SK-N-SH (cell line): ENCODE data around the gene NCBP2L. TPM values are rescaled to one million over a fixed set of nuclear protein-coding genes. Genes with fewer than 3 reads are reported as not detected.

Source experiments
- CTCF ChIA-PET: fragments of 300-600, 350-600 bp; formaldehyde crosslinking; extraction: SDS; loops from one replicate; lab custom pipeline; 2021; lab: Yijun Ruan, JAX
- POLR2A ChIA-PET: fragments of 350-600 bp; sonication (Branson Sonifier 250); formaldehyde crosslinking; extraction: SDS; loops from one replicate; lab custom pipeline; 2020; ENCODE audit warnings: antibody characterized with exemption, inconsistent platforms; lab: Yijun Ruan, JAX
- DNase-seq: peaks from one replicate; pipeline ENCODE4 v3.0.0; 2012
- H2AFZ ChIP-seq: fragments of 200-600 bp; sonication (generic); 2 replicates; pipeline ENCODE4 v1.8.1; 2016; ENCODE audit warnings: antibody characterized with exemption, mild to moderate bottlenecking, low read depth
- H3F3A ChIP-seq: fragments of 200-600 bp; sonication (generic); replicated peaks from 2 replicates; pipeline ENCODE3; 2016; ENCODE audit warnings: antibody characterized with exemption, mild to moderate bottlenecking; ENCODE audit not compliant: insufficient read depth
- H3K27ac ChIP-seq, 2 experiments: fragments of 200-500 bp in 1 of 2; fragments of 200-600 bp in 1 of 2; sonication (Bioruptor generic) in 1 of 2; sonication (generic), shearing (Covaris generic) in 1 of 2; 2 replicates each; pipeline versions ENCODE4 v1.5.1 to v1.6.1; 2014 to 2016; ENCODE audit warnings: low read depth in 2 of 2, inconsistent platforms in 1 of 2, low read length in 1 of 2, mild to moderate bottlenecking in 1 of 2, mixed read lengths in 1 of 2
- H3K27me3 ChIP-seq: fragments of 200-600 bp; sonication (generic), shearing (Covaris generic); 2 replicates; pipeline ENCODE4 v1.6.1; 2016; ENCODE audit warnings: mixed run types; ENCODE audit not compliant: insufficient read depth
- H3K36me3 ChIP-seq, 2 experiments: fragments of 200-500 bp in 1 of 2; fragments of 200-600 bp in 1 of 2; sonication (Bioruptor generic) in 1 of 2; sonication (generic) in 1 of 2; replicated peaks in 1 of 2; 2 replicates each; pipeline versions ENCODE3 to v1.5.1; 2014 to 2016; ENCODE audit warnings: low read length in 1 of 2, mild to moderate bottlenecking in 1 of 2; ENCODE audit not compliant: insufficient read depth in 2 of 2, control insufficient read depth in 1 of 2
- H3K4me1 ChIP-seq, 2 experiments: fragments of 200-500 bp in 1 of 2; fragments of 200-600 bp in 1 of 2; sonication (Bioruptor generic) in 1 of 2; sonication (generic), shearing (Covaris generic) in 1 of 2; 2 replicates each; pipeline versions ENCODE4 v1.5.1 to v1.6.1; 2014 to 2016; ENCODE audit warnings: low read depth in 1 of 2, low read length in 1 of 2, mixed run types in 1 of 2; ENCODE audit not compliant: insufficient read depth in 2 of 2, control insufficient read depth in 1 of 2
- H3K4me2 ChIP-seq: fragments of 200-600 bp; sonication (generic), shearing (Covaris generic); 2 replicates; pipeline ENCODE4 v1.6.1; 2017; ENCODE audit warnings: mixed run types
- H3K4me3 ChIP-seq, 2 experiments: fragments of 200-500 bp in 1 of 2; fragments of 200-600 bp in 1 of 2; sonication (Bioruptor generic) in 1 of 2; sonication (generic), shearing (Covaris generic) in 1 of 2; 2 replicates each; pipeline versions ENCODE4 v1.5.1 to v1.8.1; 2014 to 2016; ENCODE audit warnings: low read depth in 2 of 2, inconsistent platforms in 1 of 2, low read length in 1 of 2, mild to moderate bottlenecking in 1 of 2, mixed read lengths in 1 of 2, moderate library complexity in 1 of 2
- H3K79me2 ChIP-seq: fragments of 200-600 bp; sonication (generic); 2 replicates; pipeline ENCODE4 v1.8.1; 2017; ENCODE audit warnings: mild to moderate bottlenecking; ENCODE audit not compliant: insufficient read depth
- H3K9ac ChIP-seq: fragments of 200-600 bp; sonication (generic); 2 replicates; pipeline ENCODE4 v1.6.1; 2017; ENCODE audit warnings: mixed run types
- H3K9me2 ChIP-seq: fragments of 200-600 bp; sonication (generic); 2 replicates; pipeline ENCODE4 v1.6.1; 2017; ENCODE audit warnings: mixed run types
- H3K9me3 ChIP-seq: fragments of 200-600 bp; sonication (generic); 2 replicates; pipeline ENCODE4 v1.6.1; 2017; ENCODE audit warnings: mixed run types, mild to moderate bottlenecking, moderate library complexity
- H4K20me1 ChIP-seq: fragments of 200-600 bp; sonication (generic); 2 replicates; pipeline ENCODE4 v1.6.1; 2017; ENCODE audit warnings: mild to moderate bottlenecking, mixed run types; ENCODE audit not compliant: insufficient read depth
- CHD2 ChIP-seq: fragments of 150-350 bp; IDR thresholded peaks from 2 replicates; pipeline ENCODE4 v1.6.1; 2018; ENCODE audit warnings: low read length; ENCODE audit not compliant: partially characterized antibody
- CTCF ChIP-seq: fragments of 200-600 bp; sonication (generic); IDR thresholded peaks from 2 replicates; pipeline ENCODE4 v1.6.1; 2017; ENCODE audit warnings: antibody characterized with exemption, mild to moderate bottlenecking, moderate library complexity
- EP300 ChIP-seq, 2 experiments: IDR thresholded peaks; 2 replicates each; pipeline versions ENCODE4 v1.4.0 to v1.6.1; 2012; ENCODE audit warnings: borderline replicate concordance in 1 of 2, low read depth in 1 of 2, low read length in 1 of 2
- FOSL2 ChIP-seq: IDR thresholded peaks from 2 replicates; pipeline ENCODE4 v1.4.0; 2012; ENCODE audit warnings: low read depth, mild to moderate bottlenecking, moderate library complexity, borderline replicate concordance
- FOXJ3 ChIP-seq: sonication (generic); formaldehyde crosslinking; IDR thresholded peaks from 2 replicates; pipeline ENCODE4 v1.5.1; 2020; ENCODE audit warnings: mild to moderate bottlenecking, missing genetic modification reagents
- GATA2 ChIP-seq: sonication (generic); formaldehyde crosslinking; IDR thresholded peaks from 2 replicates; pipeline ENCODE4 v1.5.0; 2020; ENCODE audit warnings: mild to moderate bottlenecking, missing genetic modification reagents
- JUND ChIP-seq: IDR thresholded peaks from 2 replicates; pipeline ENCODE4 v1.4.0; 2012
- MEF2A ChIP-seq: IDR thresholded peaks from 2 replicates; pipeline ENCODE4 v1.4.0; 2012; ENCODE audit warnings: low read depth, borderline replicate concordance
- NFIC ChIP-seq: IDR thresholded peaks from 2 replicates; pipeline ENCODE4 v1.4.0; 2012; ENCODE audit warnings: borderline replicate concordance
- PBX3 ChIP-seq: IDR thresholded peaks from 2 replicates; pipeline ENCODE4; 2012
- RAD21 ChIP-seq: IDR thresholded peaks from 2 replicates; pipeline ENCODE4 v1.6.1; 2012; ENCODE audit warnings: mild to moderate bottlenecking, low read length
- RXRA ChIP-seq: IDR thresholded peaks from 2 replicates; pipeline ENCODE4 v1.4.0; 2012; ENCODE audit warnings: low read depth, mild to moderate bottlenecking, borderline replicate concordance
- SMC3 ChIP-seq: IDR thresholded peaks from 2 replicates; pipeline ENCODE4 v1.6.1; 2012; ENCODE audit warnings: low read depth, low read length, improper control_type of control experiment
- TAF1 ChIP-seq: IDR thresholded peaks from 2 replicates; pipeline ENCODE4 v1.6.1; 2012; ENCODE audit warnings: low read depth, mild to moderate bottlenecking, low read length, moderate library complexity, borderline replicate concordance
- TCF12 ChIP-seq: IDR thresholded peaks from 2 replicates; pipeline ENCODE4 v1.4.0; 2012
- WGBS: methylation state at CpG from one replicate; pipeline ENCODE4 v1.1.6; 2017; ENCODE audit warnings: low lambda C conversion rate; 5-methylcytosine and 5-hydroxymethylcytosine counted together
- polyA plus RNA-seq, 3 experiments: library from polyadenylated mRNA; depleted of rRNA; stranded (reverse); fragments of >200 nt; gene quantifications; 2 replicates each; pipeline ENCODE4 v1.2.3, GENCODE V29; 2012
- TF ChIP-seq, protein P1 (sequence below): IDR thresholded peaks from 2 replicates; pipeline ENCODE4 v1.4.0; 2012; ENCODE audit warnings: low read depth

Gene NCBP2L
- polyA plus RNA-seq, 1 of the 3 experiments (the other 2 are of a cell fraction), result not detected

DNA sequence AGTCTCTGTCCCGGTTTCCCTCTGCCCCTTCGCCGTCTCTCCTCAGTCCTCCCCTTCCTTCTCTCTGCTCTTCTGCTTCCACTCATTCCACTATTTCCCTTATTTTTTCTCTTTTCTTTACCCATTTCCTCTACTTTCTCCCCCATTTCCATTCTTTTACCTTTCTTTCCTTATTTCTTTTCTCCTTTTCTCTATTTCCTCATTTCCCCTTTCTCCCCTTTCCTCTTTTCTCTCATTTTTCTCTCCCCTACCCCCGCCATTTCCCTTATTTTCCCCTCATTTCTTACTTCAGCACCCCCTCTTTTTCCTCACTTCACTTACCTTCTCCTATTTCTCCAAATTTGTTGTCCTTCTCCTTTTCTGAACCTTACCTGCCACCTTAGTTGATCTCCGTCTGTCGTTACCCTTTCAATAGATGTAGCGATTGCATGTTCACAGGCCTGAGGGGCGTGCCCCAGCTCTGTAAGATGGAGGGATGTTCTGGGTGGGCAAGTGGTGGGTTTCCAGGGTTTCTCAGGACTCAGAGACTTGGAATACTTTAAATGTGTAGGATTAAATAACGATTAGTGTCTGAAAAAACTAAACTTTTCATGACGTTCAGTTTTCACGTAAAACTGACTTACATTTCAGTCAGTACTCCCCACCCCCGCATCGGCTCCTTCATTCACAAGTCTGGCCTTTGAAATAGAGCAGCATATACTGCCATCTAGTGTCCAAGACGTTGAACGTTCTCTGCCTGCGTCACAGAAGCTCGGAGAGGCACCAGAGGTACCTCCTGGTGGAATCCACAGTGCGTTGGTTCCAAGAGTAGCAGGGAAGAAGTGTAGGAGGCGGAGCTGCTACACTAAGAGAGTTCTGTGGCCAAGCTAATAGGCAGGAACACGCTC, 641 bp upstream of the NCBP2L start:
- Histone ChIP-seq H3K36me3 (no peaks in the 10 kb centered on the region), H3K4me2 (peak overlapping the region; percentile 83), H3F3A (no peaks in the 10 kb centered on the region), H3K9ac (no peak overlapping the region), H2AFZ (peak overlapping the region; percentile 24; the same call in 1 of the 2 replicates), H4K20me1 (no peaks in the 10 kb centered on the region), H3K9me3 (no peaks in the 10 kb centered on the region), H3K27ac (no peak overlapping the region), H3K4me1 (peaks cover 0 to 5% of the 10 kb centered on the region in 2 experiments; a peak in 1 of 4 replicates), H3K9me2 (no peaks in the 10 kb centered on the region), H3K79me2 (no peaks in the 10 kb centered on the region), H3K27me3 (peaks cover 51% of the 10 kb centered on the region), H3K4me3 (peak overlapping the region; percentile 37 to 58)
- DNase-seq, result peak; percentile 73
- POLR2A ChIA-PET, result interaction anchor here (1.3 kb wide), 1 partner anchor 117 kb away, joined by 4 read pairs; no protein-coding TSS in a partner anchor
- TF ChIP-seq RAD21 (peak; percentile 82), SMC3 (peak; percentile 69), CHD2 (no peak), FOXJ3 (CRISPR knock-in tag) (no peak), CTCF (peak; percentile 80), RXRA (no peak)
- 6% methylated on average over 18 of the region's 20 CpGs for WGBS
- CTCF ChIA-PET, result interaction anchor here (0.5 to 3.9 kb wide), 45 partner anchors 8 to 903 kb away, joined by 3 to 63 read pairs (median 4); no protein-coding TSS in a partner anchor

GRCh38 chrX:107780525-107780924, 3.0 kb downstream of the NCBP2L start:
- DNase-seq, result no peak
- H3F3A ChIP-seq, result no peaks in the 10 kb centered on the region
- POLR2A ChIA-PET, result no interaction called here
- H3K9me3 ChIP-seq, result no peaks in the 10 kb centered on the region
- no peak overlapping the region for H3K4me2 ChIP-seq
- H2AFZ ChIP-seq, result no peak overlapping the region
- no peaks in the 10 kb centered on the region for H3K79me2 ChIP-seq
- H4K20me1 ChIP-seq, result no peaks in the 10 kb centered on the region
- no peaks in the 10 kb centered on the region for H3K36me3 ChIP-seq
- WGBS, result 23% methylated on average over 9 of the region's 9 CpGs
- no peak overlapping the region for H3K9ac ChIP-seq
- peaks cover 0 to under 1% of the 10 kb centered on the region in 2 experiments; a peak in 1 of 4 replicates for H3K4me1 ChIP-seq
- H3K27me3 ChIP-seq, result peaks cover 15% of the 10 kb centered on the region
- no peak overlapping the region for H3K4me3 ChIP-seq
- H3K27ac ChIP-seq, result no peak overlapping the region
- H3K9me2 ChIP-seq, result no peaks in the 10 kb centered on the region
- TF ChIP-seq FOXJ3 (CRISPR knock-in tag) (no peak), GATA2 (no peak)
- CTCF ChIA-PET, result interaction anchor here (1.0 to 1.3 kb wide), 3 partner anchors 120 to 125 kb away, joined by 3 to 5 read pairs (median 4); no protein-coding TSS in a partner anchor

GRCh38 chrX:107787827-107788226, 10.3 kb downstream of the NCBP2L start:
- no peak overlapping the region for H3K4me3 ChIP-seq
- no peaks in the 10 kb centered on the region for H3F3A ChIP-seq
- CTCF ChIA-PET, result no interaction called here
- H3K79me2 ChIP-seq, result no peaks in the 10 kb centered on the region
- no peak overlapping the region for H3K4me2 ChIP-seq
- no peak overlapping the region for H3K9ac ChIP-seq
- H4K20me1 ChIP-seq, result no peaks in the 10 kb centered on the region
- H3K27ac ChIP-seq, result no peak overlapping the region
- no peak overlapping the region for H2AFZ ChIP-seq
- no peaks in the 10 kb centered on the region for H3K9me3 ChIP-seq
- no peaks in the 10 kb centered on the region for H3K9me2 ChIP-seq
- WGBS, result 0% methylated on average over 1 of the region's 1 CpG
- DNase-seq, result no peak
- no peaks in the 10 kb centered on the region for H3K4me1 ChIP-seq
- POLR2A ChIA-PET, result no interaction called here
- H3K27me3 ChIP-seq, result no peaks in the 10 kb centered on the region; the same call in 1 of the 2 replicates
- no peaks in the 10 kb centered on the region for H3K36me3 ChIP-seq
- TF ChIP-seq MEF2A (no peak), CHD2 (no peak), FOXJ3 (CRISPR knock-in tag) (no peak), TCF12 (no peak), TAF1 (no peak), JUND (no peak), NFIC (no peak), FOSL2 (no peak), CTCF (no peak), EP300 (IDR thresholded peaks at IDR 0.05; ENCODE audit: borderline replicate concordance in 1 of 2, low read depth in 1 of 2, low read length in 1 of 2) (no peak), PBX3 (no peak)
- TF ChIP-seq, protein P1, sequence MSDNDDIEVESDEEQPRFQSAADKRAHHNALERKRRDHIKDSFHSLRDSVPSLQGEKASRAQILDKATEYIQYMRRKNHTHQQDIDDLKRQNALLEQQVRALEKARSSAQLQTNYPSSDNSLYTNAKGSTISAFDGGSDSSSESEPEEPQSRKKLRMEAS, result no peak
